ENCODE measurements around the gene DDRGK1.
"Not testable (repeated sequence)": the region's sequence is repeated elsewhere in the genome, so short reads cannot be mapped to it uniquely, and the experiment has no call there.

Gene DDRGK1

GRCh38 chr20:3215359-3215917 is 11.0 kb upstream of the DDRGK1 start:
- DNase-seq (ENCODE audit: low read depth in 2 of 2) = not testable (repeated sequence)

GRCh38 chr20:3213226-3213625 is 8.7 kb upstream of the DDRGK1 start:
- no peak for DNase-seq (ENCODE audit: low read depth in 2 of 2)

- no peak for DNase-seq (ENCODE audit: low read depth in 2 of 2)
Observed at GRCh38 chr20:3210346-3210745, 5.9 kb upstream of the DDRGK1 start.

- no peak for DNase-seq (ENCODE audit: low read depth in 2 of 2)
Observed at GRCh38 chr20:3209946-3210317, 5.5 kb upstream of the DDRGK1 start.

GRCh38 chr20:3209257-3209945 is 4.9 kb upstream of the DDRGK1 start, which contains the start of gene ITPA:
TSS of gene ITPA (plus strand) at chr20:3209498. CDS start at chr20:3209552, 54 bp downstream.
- peak; percentile 19 to 31 for DNase-seq (ENCODE audit: low read depth in 2 of 2)

- DNase-seq (ENCODE audit: low read depth in 2 of 2) = no peak
Observed at GRCh38 chr20:3208786-3209256, 4.3 kb upstream of the DDRGK1 start.

GRCh38 chr20:3203315-3204123 is 963 bp downstream of the DDRGK1 start:
- no peak for DNase-seq (ENCODE audit: low read depth in 2 of 2)

GRCh38 chr20:3202965-3203314 is 1.5 kb downstream of the DDRGK1 start:
- DNase-seq (ENCODE audit: low read depth in 2 of 2) = no peak

- no peak for DNase-seq (ENCODE audit: low read depth in 2 of 2)
Observed at GRCh38 chr20:3199976-3200755, 4.3 kb downstream of the DDRGK1 start.

- no peak for DNase-seq (ENCODE audit: low read depth in 2 of 2)
Observed at GRCh38 chr20:3199206-3199605, 5.3 kb downstream of the DDRGK1 start.

GRCh38 chr20:3195590-3196237 is 8.8 kb downstream of the DDRGK1 start:
- no peak for DNase-seq (ENCODE audit: low read depth in 2 of 2)

GRCh38 chr20:3194617-3195280 is 9.7 kb downstream of the DDRGK1 start:
- DNase-seq (ENCODE audit: low read depth in 2 of 2) = no peak

GRCh38 chr20:3193806-3194616 is 10.5 kb downstream of the DDRGK1 start:
- no peak for DNase-seq (ENCODE audit: low read depth in 2 of 2)

- no peak for DNase-seq (ENCODE audit: low read depth in 2 of 2)
Observed at GRCh38 chr20:3192226-3193015, 12.1 kb downstream of the DDRGK1 start.

- DNase-seq (ENCODE audit: low read depth in 2 of 2) = no peak
Observed at GRCh38 chr20:3190681-3191111, 13.8 kb downstream of the DDRGK1 start.

- DNase-seq (ENCODE audit: low read depth in 2 of 2) = no peak
Observed at GRCh38 chr20:3189561-3190131, 14.8 kb downstream of the DDRGK1 start.

- no peak for DNase-seq (ENCODE audit: low read depth in 2 of 2)
Observed at GRCh38 chr20:3188823-3189413, 15.6 kb downstream of the DDRGK1 start.

- not testable (repeated sequence) for DNase-seq (ENCODE audit: low read depth in 2 of 2)
Observed at GRCh38 chr20:3187861-3188260, 16.6 kb downstream of the DDRGK1 start.
